Transverse colon (tissue), 4 donors: ENCODE data around the gene CD74. TPM values are rescaled to one million over a fixed set of nuclear protein-coding genes. Genes with fewer than 3 reads are reported as not detected.

Experiments used
- DNase-seq: peaks from one replicate; pipeline ENCODE4 v3.0.0-alpha.2; 2019
- H3K27ac ChIP-seq, 4 donors: fragments of 200-600 bp; sonication (generic); 2 replicates each; pipeline ENCODE4 v1.5.1; 2016 to 2018; ENCODE audit warnings: inconsistent platforms in 4 of 4
- H3K27me3 ChIP-seq: fragments of 200-600 bp; sonication (generic); 2 replicates; pipeline ENCODE4 v1.5.1; 2017; ENCODE audit warnings: inconsistent platforms
- H3K36me3 ChIP-seq, 4 donors: fragments of 200-600 bp; sonication (generic); 2 replicates each; pipeline ENCODE4 v1.5.1; 2017 to 2019; ENCODE audit warnings: inconsistent platforms in 4 of 4
- H3K4me1 ChIP-seq, 4 donors: fragments of 200-600 bp; sonication (generic); 2 replicates each; pipeline ENCODE4 v1.5.1; 2017 to 2020; ENCODE audit warnings: inconsistent platforms in 4 of 4
- H3K4me3 ChIP-seq, 4 donors: fragments of 200-600 bp; sonication (generic); 1 replicate in 1 of 4; 2 replicates in 3 of 4; pipeline versions ENCODE4 v1.5.1 to v1.6.1; 2017 to 2019; ENCODE audit warnings: inconsistent platforms in 4 of 4
- H3K9me3 ChIP-seq, 2 donors: fragments of 200-600 bp; sonication (generic); 2 replicates each; pipeline ENCODE4 v1.5.1; 2017 to 2019; ENCODE audit warnings: inconsistent platforms in 2 of 2
- EP300 ChIP-seq: sonication (generic); formaldehyde crosslinking; IDR thresholded peaks from one replicate; pipeline ENCODE4 v1.6.1; 2017; ENCODE audit warnings: antibody characterized with exemption, low read depth
- POLR2A ChIP-seq: fragments of 450-650 bp; IDR thresholded peaks from one replicate; pipeline ENCODE4 v1.6.1; 2016; ENCODE audit warnings: antibody characterized with exemption, mild to moderate bottlenecking, moderate library complexity
- POLR2AphosphoS5 ChIP-seq, 3 donors: sonication (generic); formaldehyde crosslinking; IDR thresholded peaks; one replicate each; pipeline ENCODE4 v1.6.1; 2016; ENCODE audit warnings: antibody characterized with exemption in 3 of 3
- WGBS, 2 donors: methylation state at CpG; one replicate each; pipeline ENCODE4 v1.1.5; 2018; ENCODE audit warnings: low coverage in 1 of 2; 5-methylcytosine and 5-hydroxymethylcytosine counted together
- in situ Hi-C, 4 donors: fragments of 200-750 bp; cut with MboI; loops; one replicate each; pipeline versions ENCODE4 v1.15.0 to v1.15.1; 2017; ENCODE audit warnings: low sequenced_read_pairs in 3 of 4, low pct_ligation_motif_present in 1 of 4, low pct_unique_long_range_greater_than_20kb in 1 of 4
- intact Hi-C: fragments of 100-400 bp; cut with DNase I; formaldehyde crosslinking; loops from one replicate; pipeline ENCODE4 v1.15.1; 2023; ENCODE audit warnings: low total_unique reads
- total RNA-seq, 4 donors: library from RNA; depleted of rRNA; stranded (reverse); fragments of >200 nt; gene quantifications; one replicate each; pipeline ENCODE4 v1.1.0, GENCODE V29; 2016
- TF ChIP-seq, protein P1 (sequence below), 5 experiments: fragments of 200-600 bp in 3 of 5; fragments of 450-650 bp in 2 of 5; sonication (generic) in 3 of 5; IDR thresholded peaks; 1 replicate in 2 of 5; 2 replicates in 3 of 5; pipeline ENCODE4 v1.5.1; 2016 to 2017; ENCODE audit warnings: antibody characterized with exemption in 5 of 5, inconsistent platforms in 3 of 5, mild to moderate bottlenecking in 2 of 5, moderate library complexity in 1 of 5

CD74 gene
- total RNA-seq, 4 donors from 2014 or later, result 54.3 to 451 (median 259) TPM

- no peaks in the 10 kb centered on the region for H3K27me3 ChIP-seq
- WGBS, 2 donors, result 66% methylated on average over 3 of the region's 3 CpGs; no CpG with 5 or more reads in 1 of the 2 donors
- in situ Hi-C loops (no loop called here), intact Hi-C loops (no loop called here)
- no peak overlapping the region for H3K27ac ChIP-seq
- no peak for TF ChIP-seq EP300
- TF ChIP-seq, protein P1, sequence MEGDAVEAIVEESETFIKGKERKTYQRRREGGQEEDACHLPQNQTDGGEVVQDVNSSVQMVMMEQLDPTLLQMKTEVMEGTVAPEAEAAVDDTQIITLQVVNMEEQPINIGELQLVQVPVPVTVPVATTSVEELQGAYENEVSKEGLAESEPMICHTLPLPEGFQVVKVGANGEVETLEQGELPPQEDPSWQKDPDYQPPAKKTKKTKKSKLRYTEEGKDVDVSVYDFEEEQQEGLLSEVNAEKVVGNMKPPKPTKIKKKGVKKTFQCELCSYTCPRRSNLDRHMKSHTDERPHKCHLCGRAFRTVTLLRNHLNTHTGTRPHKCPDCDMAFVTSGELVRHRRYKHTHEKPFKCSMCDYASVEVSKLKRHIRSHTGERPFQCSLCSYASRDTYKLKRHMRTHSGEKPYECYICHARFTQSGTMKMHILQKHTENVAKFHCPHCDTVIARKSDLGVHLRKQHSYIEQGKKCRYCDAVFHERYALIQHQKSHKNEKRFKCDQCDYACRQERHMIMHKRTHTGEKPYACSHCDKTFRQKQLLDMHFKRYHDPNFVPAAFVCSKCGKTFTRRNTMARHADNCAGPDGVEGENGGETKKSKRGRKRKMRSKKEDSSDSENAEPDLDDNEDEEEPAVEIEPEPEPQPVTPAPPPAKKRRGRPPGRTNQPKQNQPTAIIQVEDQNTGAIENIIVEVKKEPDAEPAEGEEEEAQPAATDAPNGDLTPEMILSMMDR (IDR thresholded peaks at IDR 0.05), result no peak
- TF ChIP-seq POLR2A, result no peak
- no peak for TF ChIP-seq POLR2AphosphoS5 (IDR thresholded peaks at IDR 0.05)
- H3K36me3 ChIP-seq, result peaks cover 0 to 13% (median 0%) of the 10 kb centered on the region in 4 donors
- no peak overlapping the region for H3K4me3 ChIP-seq
- no peak for DNase-seq
- H3K9me3 ChIP-seq, result no peaks in the 10 kb centered on the region
- H3K4me1 ChIP-seq, result no peaks in the 10 kb centered on the region
Observed at GRCh38 chr5:150401076-150401375, 11.7 kb downstream of the CD74 start.

- intact Hi-C loops (no loop called here), in situ Hi-C loops (no loop called here)
- peaks cover 0 to 13% (median under 1%) of the 10 kb centered on the region in 4 donors for H3K36me3 ChIP-seq
- H3K4me1 ChIP-seq, result no peaks in the 10 kb centered on the region
- no peaks in the 10 kb centered on the region for H3K9me3 ChIP-seq
- no peak overlapping the region for H3K4me3 ChIP-seq
- H3K27me3 ChIP-seq, result no peaks in the 10 kb centered on the region
- no peak for DNase-seq
- WGBS, 2 donors, result 77 to 88% methylated on average over 5 to 12 of the region's 12 CpGs
- TF ChIP-seq POLR2A, result no peak
- TF ChIP-seq, protein P1 (IDR thresholded peaks at IDR 0.05), result no peak
- no peak for TF ChIP-seq POLR2AphosphoS5 (IDR thresholded peaks at IDR 0.05)
- no peak for TF ChIP-seq EP300
- H3K27ac ChIP-seq, result no peak overlapping the region
Observed at GRCh38 chr5:150400316-150401075, 12.2 kb downstream of the CD74 start.

DNA sequence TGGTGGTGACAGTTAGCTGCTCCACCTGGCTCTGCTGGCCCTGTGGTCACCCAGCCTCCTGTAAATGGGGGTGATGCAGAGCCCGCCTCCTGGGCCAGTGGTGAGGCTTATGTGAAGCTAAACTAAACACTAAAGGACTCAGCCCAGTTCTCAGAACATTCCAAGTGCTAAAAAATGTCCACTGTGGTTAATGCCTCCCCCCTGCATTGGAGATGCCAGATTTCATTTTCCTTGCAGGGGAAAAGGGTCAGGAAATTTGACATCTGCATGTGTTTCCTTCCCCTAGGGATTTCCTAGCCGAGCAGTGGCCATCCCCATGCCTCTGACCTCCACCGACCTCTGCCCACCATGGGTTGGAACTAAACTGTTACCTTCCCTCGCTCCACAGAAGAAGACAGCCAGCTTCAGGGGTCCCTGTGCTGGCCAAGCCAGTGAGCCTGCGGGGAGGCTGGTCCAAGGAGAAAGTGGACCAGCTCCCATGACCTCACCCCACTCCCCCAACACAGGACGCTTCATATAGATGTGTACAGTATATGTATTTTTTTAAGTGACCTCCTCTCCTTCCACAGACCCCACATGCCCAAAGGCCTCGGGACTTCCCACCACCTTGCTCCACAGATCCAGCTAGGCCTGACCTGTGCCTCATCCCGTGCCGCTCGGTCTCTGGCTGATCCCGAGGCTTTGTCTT lies 13.0 kb downstream of the CD74 start:
- Histone ChIP-seq H3K4me3 (no peak overlapping the region), H3K4me1 (no peaks in the 10 kb centered on the region), H3K27ac (no peak overlapping the region), H3K9me3 (no peaks in the 10 kb centered on the region), H3K36me3 (peaks cover 0 to 13% (median 3%) of the 10 kb centered on the region in 4 donors), H3K27me3 (no peaks in the 10 kb centered on the region)
- no peak for DNase-seq
- WGBS, 2 donors, result 58 to 82% methylated on average over 2 to 11 of the region's 11 CpGs
- intact Hi-C loops, result no loop called here
- in situ Hi-C loops, result no loop called here
- TF ChIP-seq POLR2A (no peak), POLR2AphosphoS5 (IDR thresholded peaks at IDR 0.05) (no peak), EP300 (no peak)
- TF ChIP-seq, protein P1 (IDR thresholded peaks at IDR 0.05), result no peak

DNA sequence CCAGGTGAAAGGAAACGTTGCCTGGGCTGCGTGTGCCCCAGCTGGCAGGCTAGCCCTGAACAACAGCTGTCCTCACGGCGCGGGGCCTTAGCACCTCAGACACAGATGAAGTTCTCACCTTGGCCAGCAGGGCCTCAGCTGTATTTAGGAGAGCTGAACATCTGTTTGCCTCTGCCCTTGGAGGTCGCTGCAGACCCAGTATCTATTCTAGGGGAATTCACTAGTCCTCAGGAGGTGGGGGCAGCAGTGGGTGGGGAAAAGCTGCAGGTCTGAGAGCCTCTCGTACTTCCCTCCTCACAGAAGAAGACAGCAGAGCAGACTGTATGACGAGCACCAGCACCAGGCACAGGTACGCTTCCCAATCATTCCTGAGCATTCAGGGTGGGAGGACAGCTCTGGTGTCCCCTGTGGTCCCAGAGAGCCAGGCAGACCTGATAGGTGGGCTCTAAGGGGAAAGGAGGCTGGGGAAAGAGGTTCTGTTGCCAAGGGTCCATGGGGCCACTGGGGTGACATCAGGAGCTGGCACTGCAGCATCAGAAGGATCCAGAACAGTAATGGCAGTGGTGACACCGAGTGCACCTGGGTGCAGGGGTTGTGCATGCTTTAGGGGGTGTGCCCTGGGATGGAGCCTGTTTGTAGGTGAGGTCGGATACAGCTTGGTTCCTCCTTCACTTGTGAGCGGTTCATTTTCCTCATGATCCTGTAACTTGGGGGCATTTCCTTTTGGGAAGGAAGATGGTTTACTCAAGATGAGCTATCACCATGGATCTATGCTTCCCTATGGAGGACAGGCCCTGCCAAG lies 13.8 kb downstream of the CD74 start:
- intact Hi-C loops, result no loop called here
- Histone ChIP-seq H3K36me3 (peaks cover 0 to 15% (median 6%) of the 10 kb centered on the region in 4 donors), H3K9me3 (no peaks in the 10 kb centered on the region), H3K4me1 (no peaks in the 10 kb centered on the region), H3K27ac (peak overlapping the region in 1 of 4 donors; percentile 17), H3K27me3 (no peaks in the 10 kb centered on the region), H3K4me3 (no peak overlapping the region)
- TF ChIP-seq POLR2AphosphoS5 (IDR thresholded peaks at IDR 0.05), result no peak
- TF ChIP-seq POLR2A, result no peak
- no peak for TF ChIP-seq EP300
- TF ChIP-seq, protein P1 (IDR thresholded peaks at IDR 0.05), result peak; percentile 25 to 47 (median 31)
- peak; percentile 30 for DNase-seq
- whole genome bisulfite sequencing, 2 donors, result 54% methylated on average over 12 of the region's 12 CpGs; no CpG with 5 or more reads in 1 of the 2 donors
- in situ Hi-C loops, result no loop called here
